ENCODE results near the gene WARS2.

GRCh38 chr1:119075614-119076013 lies 64.8 kb downstream of the WARS2 start:
- TF ChIP-seq CTCF (IDR thresholded peaks at IDR 0.05; ENCODE audit: poor library complexity) (no peak), EZH2phosphoT487 (IDR thresholded peaks at IDR 0.05; ENCODE audit: low read depth, severe bottlenecking, unreplicated experiment) (no peak), EZH2 (IDR thresholded peaks at IDR 0.05; ENCODE audit: borderline replicate concordance) (no peak)

Data from hepatocyte (in vitro differentiated cells).